ENCODE data around the gene CDH4. TPM values are rescaled to one million over a fixed set of nuclear protein-coding genes. Genes with fewer than 3 reads are reported as not detected.

The CDH4 gene
- total RNA-seq, 6 experiments from 2014 or later = 5.8 to 12.8 (median 10.9) TPM

DNA sequence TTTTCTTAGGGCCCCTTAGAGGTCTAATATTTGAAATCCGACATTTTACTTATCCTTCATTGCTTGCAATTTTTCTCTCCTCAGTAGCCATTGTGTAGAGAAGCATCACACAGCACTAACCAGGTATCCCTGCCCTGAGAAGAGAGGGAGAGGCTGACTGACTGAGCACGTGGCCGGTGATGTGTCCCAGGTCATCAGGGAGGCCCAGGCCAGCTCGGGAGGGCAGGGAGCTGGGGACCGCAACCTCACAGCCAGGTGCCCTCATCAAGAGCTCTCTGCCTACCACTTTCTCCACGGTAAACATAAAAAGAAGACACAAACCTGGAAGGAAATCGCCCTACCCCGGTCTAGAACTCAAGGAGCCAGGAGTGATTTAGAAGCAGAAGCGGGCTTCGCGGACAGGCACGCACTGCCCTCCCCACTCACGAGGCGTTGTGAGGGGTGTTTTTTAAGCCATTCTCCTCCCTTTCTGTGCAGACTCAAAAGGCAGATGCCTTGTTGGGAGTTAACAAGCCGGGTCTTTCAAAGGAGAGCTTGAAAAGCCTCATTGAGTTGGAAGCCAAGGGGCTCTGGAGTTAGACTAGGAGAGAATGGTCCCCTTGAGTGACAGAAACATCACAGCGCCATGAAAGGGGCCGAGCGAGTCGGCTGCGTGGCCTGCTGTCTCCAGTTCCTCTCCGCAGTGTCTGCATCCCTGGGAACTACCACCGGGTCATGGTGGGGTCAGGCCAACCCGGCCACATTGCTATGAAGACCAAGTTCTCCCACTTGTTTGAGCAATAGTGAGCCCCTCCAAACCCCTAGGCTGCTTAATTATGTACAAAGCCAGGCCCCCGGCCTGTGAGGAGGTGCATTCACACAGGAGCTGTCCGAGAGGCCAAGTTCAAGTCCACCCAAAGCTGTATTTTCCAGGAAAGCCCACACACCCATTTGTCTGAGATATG is 285.4 kb downstream of the CDH4 start:
- Mint-ChIP-seq H3K4me1 (ENCODE audit: low read depth) (no peaks in the 10 kb centered on the region), H3K36me3 (ENCODE audit: low read depth) (no peaks in the 10 kb centered on the region), H3K9me3 (no peaks in the 10 kb centered on the region), H3K4me3 (no peak overlapping the region), H3K27me3 (ENCODE audit: insufficient read depth) (peaks cover 1% of the 10 kb centered on the region; the same call in 1 of the 2 replicates), H3K27ac (no peak overlapping the region)
- TF ChIP-seq, protein P1, sequence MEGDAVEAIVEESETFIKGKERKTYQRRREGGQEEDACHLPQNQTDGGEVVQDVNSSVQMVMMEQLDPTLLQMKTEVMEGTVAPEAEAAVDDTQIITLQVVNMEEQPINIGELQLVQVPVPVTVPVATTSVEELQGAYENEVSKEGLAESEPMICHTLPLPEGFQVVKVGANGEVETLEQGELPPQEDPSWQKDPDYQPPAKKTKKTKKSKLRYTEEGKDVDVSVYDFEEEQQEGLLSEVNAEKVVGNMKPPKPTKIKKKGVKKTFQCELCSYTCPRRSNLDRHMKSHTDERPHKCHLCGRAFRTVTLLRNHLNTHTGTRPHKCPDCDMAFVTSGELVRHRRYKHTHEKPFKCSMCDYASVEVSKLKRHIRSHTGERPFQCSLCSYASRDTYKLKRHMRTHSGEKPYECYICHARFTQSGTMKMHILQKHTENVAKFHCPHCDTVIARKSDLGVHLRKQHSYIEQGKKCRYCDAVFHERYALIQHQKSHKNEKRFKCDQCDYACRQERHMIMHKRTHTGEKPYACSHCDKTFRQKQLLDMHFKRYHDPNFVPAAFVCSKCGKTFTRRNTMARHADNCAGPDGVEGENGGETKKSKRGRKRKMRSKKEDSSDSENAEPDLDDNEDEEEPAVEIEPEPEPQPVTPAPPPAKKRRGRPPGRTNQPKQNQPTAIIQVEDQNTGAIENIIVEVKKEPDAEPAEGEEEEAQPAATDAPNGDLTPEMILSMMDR (IDR thresholded peaks at IDR 0.05) = no peak
- DNase-seq = no peak

DNA sequence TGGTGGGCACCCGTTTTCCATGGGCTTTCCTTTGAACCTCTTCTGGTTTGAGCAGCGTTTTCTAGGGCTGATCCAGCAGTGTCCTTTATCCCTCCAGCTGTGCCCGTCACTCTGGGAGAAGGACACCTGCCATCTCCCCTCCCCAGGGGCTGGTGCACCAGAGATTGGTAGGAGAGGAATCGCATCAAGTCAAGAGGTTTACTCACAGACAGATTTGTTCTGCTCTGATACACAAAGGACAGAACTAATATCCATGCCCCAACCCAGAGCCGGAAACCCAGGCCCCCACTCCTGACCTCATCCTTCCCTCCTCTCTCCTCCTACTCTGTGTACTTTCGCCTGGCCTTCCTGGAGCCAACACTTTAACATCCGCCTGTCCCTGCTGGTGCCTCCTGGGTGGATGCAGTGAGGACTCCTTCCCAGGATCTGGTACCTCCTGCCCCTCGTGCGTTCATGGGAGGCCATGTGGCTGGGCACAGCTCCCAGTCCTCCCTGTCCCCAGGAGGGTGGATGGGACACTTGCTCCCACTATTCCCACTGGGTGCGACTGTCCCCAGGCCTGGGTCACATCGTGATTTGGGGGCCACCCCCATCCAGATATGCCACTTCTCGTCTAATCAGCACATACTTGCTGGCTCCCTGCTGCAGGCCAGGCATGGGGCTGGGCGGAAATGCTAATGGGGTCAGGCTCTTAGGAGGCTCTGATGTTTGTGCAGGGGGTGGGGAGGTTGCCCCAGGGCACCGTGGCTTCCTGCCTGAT is 286.3 kb downstream of the CDH4 start:
- no peaks in the 10 kb centered on the region for H3K9me3 Mint-ChIP-seq
- no peak overlapping the region for H3K27ac Mint-ChIP-seq
- H3K27me3 Mint-ChIP-seq (ENCODE audit: insufficient read depth) = peaks cover 1% of the 10 kb centered on the region; the same call in 1 of the 2 replicates
- H3K4me1 Mint-ChIP-seq (ENCODE audit: low read depth) = no peaks in the 10 kb centered on the region
- no peak overlapping the region for H3K4me3 Mint-ChIP-seq
- TF ChIP-seq, protein P1 (IDR thresholded peaks at IDR 0.05) = no peak
- DNase-seq = no peak
- no peaks in the 10 kb centered on the region for H3K36me3 Mint-ChIP-seq (ENCODE audit: low read depth)

DNA sequence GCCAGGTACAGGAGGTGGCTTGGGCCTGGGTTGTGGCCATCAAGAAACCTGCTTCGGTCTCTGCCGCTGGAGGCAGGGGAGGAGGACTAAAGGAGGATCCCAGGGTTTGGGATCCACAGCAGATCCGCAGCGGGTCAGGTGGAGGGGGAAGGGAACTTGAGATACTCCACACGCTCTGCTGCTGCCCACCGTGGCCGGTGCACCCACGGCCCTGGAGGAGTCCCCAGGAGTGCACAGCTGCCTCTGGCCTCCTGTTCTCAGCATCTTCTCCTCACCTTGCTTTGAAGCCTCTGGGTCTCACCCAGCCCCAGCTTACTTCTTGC is 286.8 kb downstream of the CDH4 start:
- no peak overlapping the region for H3K27ac Mint-ChIP-seq
- no peaks in the 10 kb centered on the region for H3K4me1 Mint-ChIP-seq (ENCODE audit: low read depth)
- H3K27me3 Mint-ChIP-seq (ENCODE audit: insufficient read depth) = peaks cover 1% of the 10 kb centered on the region; the same call in 1 of the 2 replicates
- H3K9me3 Mint-ChIP-seq = no peaks in the 10 kb centered on the region
- TF ChIP-seq, protein P1 (IDR thresholded peaks at IDR 0.05) = no peak
- no peak for DNase-seq
- no peak overlapping the region for H3K4me3 Mint-ChIP-seq
- no peaks in the 10 kb centered on the region for H3K36me3 Mint-ChIP-seq (ENCODE audit: low read depth)

DNA sequence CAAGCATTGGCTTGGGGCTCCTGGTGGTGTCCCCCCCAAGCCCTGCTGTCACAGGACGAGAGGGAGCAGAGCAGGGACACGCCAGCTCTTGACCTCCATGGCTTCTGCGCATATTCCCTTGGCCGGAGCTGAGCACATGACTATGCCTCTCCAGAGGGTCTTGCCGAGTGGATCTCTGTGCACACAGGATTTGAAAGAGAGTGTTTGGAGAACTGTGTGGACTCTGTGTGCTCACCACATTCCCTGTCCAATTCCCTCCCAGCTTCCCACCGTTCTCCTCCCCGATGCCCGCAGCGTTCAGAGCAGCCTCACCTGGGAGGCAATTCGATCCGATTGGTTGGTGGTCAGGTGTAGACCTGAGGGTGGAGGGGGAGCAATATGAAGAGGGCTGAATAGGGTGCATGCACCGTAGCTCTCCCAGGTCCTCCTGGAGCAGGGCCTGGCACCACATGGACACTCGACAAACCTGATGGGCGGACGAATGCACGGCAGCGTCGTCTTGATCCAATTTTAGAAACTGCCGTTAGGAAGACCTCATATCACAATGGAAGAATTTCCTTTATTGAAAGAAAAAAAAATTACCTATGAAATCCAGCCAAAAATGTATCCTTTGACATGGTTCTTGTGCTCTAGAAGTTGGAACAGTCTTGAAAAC is 287.8 kb downstream of the CDH4 start:
- H3K36me3 Mint-ChIP-seq (ENCODE audit: low read depth) = no peaks in the 10 kb centered on the region
- peaks cover 1% of the 10 kb centered on the region; the same call in 1 of the 2 replicates for H3K27me3 Mint-ChIP-seq (ENCODE audit: insufficient read depth)
- H3K4me1 Mint-ChIP-seq (ENCODE audit: low read depth) = no peaks in the 10 kb centered on the region
- H3K27ac Mint-ChIP-seq = no peak overlapping the region
- DNase-seq = no peak
- TF ChIP-seq, protein P1 (IDR thresholded peaks at IDR 0.05) = no peak
- H3K9me3 Mint-ChIP-seq = no peaks in the 10 kb centered on the region
- no peak overlapping the region for H3K4me3 Mint-ChIP-seq

DNA sequence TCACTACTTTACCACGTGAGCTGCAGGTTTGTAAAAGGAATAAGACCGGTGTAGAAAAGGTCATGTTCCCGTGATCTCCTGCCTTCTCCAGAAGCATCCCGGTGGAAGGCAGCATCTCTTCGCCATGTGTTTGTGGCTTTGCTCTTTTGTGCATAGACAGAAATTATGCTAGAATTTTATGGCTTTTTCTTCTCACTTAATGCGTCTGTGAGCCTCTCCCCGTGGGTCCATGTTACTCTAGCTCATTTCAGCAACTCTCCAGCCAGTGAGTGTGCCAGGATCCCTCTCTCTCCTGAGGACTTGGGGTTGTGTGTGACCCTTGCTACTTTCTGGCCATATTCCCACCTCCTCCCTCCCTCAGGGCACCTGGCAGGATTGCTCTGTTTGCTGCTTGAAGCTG is 289.5 kb downstream of the CDH4 start:
- TF ChIP-seq, protein P1 (IDR thresholded peaks at IDR 0.05) = no peak
- Mint-ChIP-seq H3K36me3 (ENCODE audit: low read depth) (no peaks in the 10 kb centered on the region), H3K4me3 (no peak overlapping the region), H3K4me1 (ENCODE audit: low read depth) (no peaks in the 10 kb centered on the region), H3K9me3 (no peaks in the 10 kb centered on the region), H3K27ac (no peak overlapping the region), H3K27me3 (ENCODE audit: insufficient read depth) (peaks cover 1% of the 10 kb centered on the region; the same call in 1 of the 2 replicates)
- DNase-seq = no peak
